PC-3 (cell line): Measurements from ENCODE around the gene SPC24. TPM values are rescaled to one million over a fixed set of nuclear protein-coding genes. Genes with fewer than 3 reads are reported as not detected.

Source experiments
- ATAC-seq: fragments of 200-7000 bp; cut with Tn5 transposase; 2 replicates; pipeline ENCODE4 v1.9.1; 2020; ENCODE audit warnings: mild to moderate bottlenecking, moderate library complexity
- BruUV-seq: library from RNA; stranded (reverse); fragments of 400-500 nt; replicated peaks from 2 replicates; lab custom pipeline; 2021; lab: Mats Ljungman, UMichigan
- CTCF ChIA-PET: fragments of 300-600 bp; sonication (Branson Sonifier 250); formaldehyde crosslinking; loops from one replicate; lab custom pipeline; 2022; ENCODE audit warnings: antibody characterized with exemption; lab: Charles Lee
- POLR2A ChIA-PET: fragments of 300-600 bp; sonication (Branson Sonifier 250); formaldehyde crosslinking; loops from one replicate; lab custom pipeline; 2022; ENCODE audit warnings: antibody characterized with exemption; ENCODE audit not compliant: unreplicated experiment; lab: Charles Lee
- DNase-seq: peaks from one replicate; pipeline ENCODE4 v3.0.0-alpha.2; 2015
- H2AFZ ChIP-seq: fragments of 300-600 bp; sonication (generic); 2 replicates; pipeline ENCODE4 v1.6.0; 2016; ENCODE audit warnings: antibody characterized with exemption, low read length
- H3F3A ChIP-seq: fragments of 300-600 bp; sonication (generic); one replicate; pipeline ENCODE4 v1.6.0; 2017; ENCODE audit warnings: antibody characterized with exemption, low read length, control low read depth, mild to moderate bottlenecking; ENCODE audit not compliant: unreplicated experiment
- H3K27ac ChIP-seq: fragments of 300-600 bp; sonication (generic); 2 replicates; pipeline ENCODE4 v1.5.1; 2016; ENCODE audit warnings: mild to moderate bottlenecking, low read length
- H3K27me3 ChIP-seq: fragments of 300-600 bp; sonication (generic); 2 replicates; pipeline ENCODE4 v1.6.1; 2016; ENCODE audit warnings: low read length, mixed read lengths
- H3K36me3 ChIP-seq: fragments of 300-600 bp; sonication (generic); 2 replicates; pipeline ENCODE4 v1.6.1; 2016; ENCODE audit warnings: low read depth, mixed run types, low read length, mixed read lengths
- H3K4me1 ChIP-seq: fragments of 300-600 bp; sonication (generic); 2 replicates; pipeline ENCODE4 v1.5.1; 2016; ENCODE audit warnings: low read length; ENCODE audit not compliant: insufficient read depth
- H3K4me2 ChIP-seq: fragments of 300-600 bp; sonication (generic); 2 replicates; pipeline ENCODE4 v1.6.0; 2016; ENCODE audit warnings: low read length
- H3K4me3 ChIP-seq: fragments of 300-600 bp; sonication (generic); 2 replicates; pipeline ENCODE4 v1.5.1; 2016; ENCODE audit warnings: mild to moderate bottlenecking, low read length, mixed read lengths
- H3K79me2 ChIP-seq: fragments of 300-600 bp; sonication (generic); 2 replicates; pipeline ENCODE4 v1.6.1; 2017; ENCODE audit warnings: low read length, mixed read lengths
- H3K9ac ChIP-seq: fragments of 300-600 bp; sonication (generic); 2 replicates; pipeline ENCODE4 v1.6.0; 2016; ENCODE audit warnings: mild to moderate bottlenecking, low read length
- H3K9me2 ChIP-seq: fragments of 300-600 bp; sonication (generic); replicated peaks from 2 replicates; pipeline ENCODE4 v1.6.1; 2016; ENCODE audit warnings: mixed run types, low read length, mixed read lengths
- H3K9me3 ChIP-seq: fragments of 300-600 bp; sonication (generic); 2 replicates; pipeline ENCODE4 v1.6.1; 2016; ENCODE audit warnings: low read length, mixed read lengths
- H4K20me1 ChIP-seq: fragments of 300-600 bp; sonication (generic); 2 replicates; pipeline ENCODE4 v1.6.1; 2016; ENCODE audit warnings: low read length, mixed read lengths
- EZH2 ChIP-seq: fragments of 300-600 bp; sonication (generic); IDR thresholded peaks from one replicate; pipeline ENCODE4 v1.6.1; 2017; ENCODE audit warnings: antibody characterized with exemption, mild to moderate bottlenecking, low read length; ENCODE audit not compliant: unreplicated experiment
- EZH2phosphoT487 ChIP-seq: fragments of 300-600 bp; sonication (generic); IDR thresholded peaks from 2 replicates; pipeline ENCODE4 v1.6.1; 2018; ENCODE audit warnings: mild to moderate bottlenecking, antibody characterized with exemption, low read length, borderline replicate concordance
- intact Hi-C: fragments of 100-400 bp; cut with micrococcal nuclease; formaldehyde crosslinking; loops from 2 replicates; pipeline ENCODE4 v1.9.0; 2023
- total RNA-seq: library from RNA; depleted of rRNA; stranded (reverse); fragments of >200 nt; gene quantifications from 2 replicates; pipeline ENCODE4 v1.2.3, GENCODE V29; 2014
- TF ChIP-seq, protein P1 (sequence below): fragments of 300-600 bp; sonication (generic); conservative IDR thresholded peaks from 2 replicates; pipeline ENCODE4 v1.5.1; 2017; ENCODE audit warnings: antibody characterized with exemption, low read depth, mild to moderate bottlenecking, low read length

The SPC24 gene
- total RNA-seq, 1 experiment from 2014 or later: 142 TPM

DNA sequence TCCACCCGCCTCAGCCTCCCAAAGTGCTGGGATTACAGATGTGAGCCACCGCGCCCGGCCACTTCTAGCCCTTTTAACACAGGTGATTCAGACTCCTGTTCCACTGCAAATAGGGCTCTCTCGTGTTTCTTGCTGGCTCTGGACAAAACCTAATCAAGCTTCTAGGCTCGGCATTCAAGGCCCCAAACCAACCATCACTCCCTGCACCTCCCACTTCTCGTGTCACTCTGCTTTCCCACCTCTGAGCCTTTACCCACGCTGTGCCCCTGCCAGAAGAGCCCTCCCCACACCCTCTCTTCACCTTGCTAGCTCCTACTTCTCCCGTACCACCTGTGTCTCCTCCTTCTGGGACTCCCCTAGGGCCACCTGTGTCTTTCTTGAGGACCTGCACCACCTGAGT is 22.0 kb upstream of the SPC24 start:
- ChIA-PET CTCF (no interaction called here), POLR2A (no interaction called here)
- Histone ChIP-seq H3K27ac (no peak overlapping the region), H3K4me3 (no peak overlapping the region), H3K9me3 (no peaks in the 10 kb centered on the region), H3K9ac (no peak overlapping the region), H3K4me2 (no peak overlapping the region), H3F3A (no peaks in the 10 kb centered on the region), H4K20me1 (no peaks in the 10 kb centered on the region), H3K36me3 (peaks cover 21% of the 10 kb centered on the region), H3K9me2 (no peaks in the 10 kb centered on the region), H3K79me2 (no peaks in the 10 kb centered on the region), H3K27me3 (no peaks in the 10 kb centered on the region), H2AFZ (no peak overlapping the region), H3K4me1 (peaks cover 7% of the 10 kb centered on the region)
- intact Hi-C loops: no loop called here
- BruUV-seq: no TSS peak
- TF ChIP-seq EZH2 (no peak), EZH2phosphoT487 (no peak)
- TF ChIP-seq, protein P1, sequence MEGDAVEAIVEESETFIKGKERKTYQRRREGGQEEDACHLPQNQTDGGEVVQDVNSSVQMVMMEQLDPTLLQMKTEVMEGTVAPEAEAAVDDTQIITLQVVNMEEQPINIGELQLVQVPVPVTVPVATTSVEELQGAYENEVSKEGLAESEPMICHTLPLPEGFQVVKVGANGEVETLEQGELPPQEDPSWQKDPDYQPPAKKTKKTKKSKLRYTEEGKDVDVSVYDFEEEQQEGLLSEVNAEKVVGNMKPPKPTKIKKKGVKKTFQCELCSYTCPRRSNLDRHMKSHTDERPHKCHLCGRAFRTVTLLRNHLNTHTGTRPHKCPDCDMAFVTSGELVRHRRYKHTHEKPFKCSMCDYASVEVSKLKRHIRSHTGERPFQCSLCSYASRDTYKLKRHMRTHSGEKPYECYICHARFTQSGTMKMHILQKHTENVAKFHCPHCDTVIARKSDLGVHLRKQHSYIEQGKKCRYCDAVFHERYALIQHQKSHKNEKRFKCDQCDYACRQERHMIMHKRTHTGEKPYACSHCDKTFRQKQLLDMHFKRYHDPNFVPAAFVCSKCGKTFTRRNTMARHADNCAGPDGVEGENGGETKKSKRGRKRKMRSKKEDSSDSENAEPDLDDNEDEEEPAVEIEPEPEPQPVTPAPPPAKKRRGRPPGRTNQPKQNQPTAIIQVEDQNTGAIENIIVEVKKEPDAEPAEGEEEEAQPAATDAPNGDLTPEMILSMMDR: no peak
- ATAC-seq (no peak), DNase-seq (no peak)

DNA sequence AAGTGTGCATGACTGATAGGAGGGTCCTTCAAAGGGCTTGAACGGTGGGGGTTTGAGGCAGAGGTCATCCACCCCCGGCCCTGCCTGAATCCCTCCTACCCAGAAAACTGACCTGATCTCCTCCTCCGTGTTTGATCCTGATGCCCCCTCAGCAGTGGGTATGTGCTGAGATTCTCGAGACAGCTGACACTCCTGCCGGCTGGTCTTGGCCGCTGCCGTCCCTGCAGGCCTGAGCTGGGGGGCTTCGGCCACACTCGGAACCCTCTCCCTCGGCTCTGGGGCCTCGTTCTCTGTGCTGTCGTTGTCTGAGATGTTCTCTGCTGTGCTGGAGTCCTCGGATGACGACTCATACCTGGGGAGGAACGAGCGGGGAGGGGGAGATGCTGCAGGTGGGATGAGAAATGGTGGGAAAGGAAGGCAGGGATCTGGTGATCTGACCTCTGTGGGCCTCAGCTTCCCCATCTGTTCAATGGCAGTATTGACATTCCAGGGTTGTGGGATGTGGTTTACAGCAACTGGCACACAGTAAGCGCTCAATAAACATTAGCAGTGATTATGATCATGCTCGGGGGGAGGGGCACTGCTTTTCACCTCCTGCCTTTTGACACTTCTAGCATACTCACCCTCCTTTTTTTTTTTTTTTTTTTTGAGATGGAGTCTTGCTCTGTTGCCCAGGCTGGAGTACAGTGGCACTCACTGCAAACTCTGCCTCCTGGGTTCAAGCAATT is 21.0 kb upstream of the SPC24 start:
- POLR2A ChIA-PET: no interaction called here
- no peaks in the 10 kb centered on the region for H3K27me3 ChIP-seq
- intact Hi-C loops: no loop called here

DNA sequence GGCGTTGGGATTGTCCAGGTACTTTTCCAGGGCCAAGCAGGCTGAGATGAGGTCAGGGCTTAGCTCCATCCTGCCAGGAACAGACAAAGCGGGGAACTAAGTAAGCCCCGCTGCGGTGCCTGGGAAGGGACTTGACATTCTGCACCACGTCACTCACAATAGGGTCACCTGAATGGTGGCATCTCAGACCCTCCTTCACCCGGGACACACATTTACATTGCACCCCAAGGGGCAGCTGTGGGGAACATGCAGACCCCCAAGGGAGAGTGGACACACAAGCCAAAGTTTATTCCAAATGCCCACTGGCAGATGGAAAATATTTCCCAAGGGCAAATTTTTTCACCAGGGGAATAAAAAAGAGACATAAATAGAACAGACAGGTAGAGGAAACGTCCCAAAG is 20.3 kb upstream of the SPC24 start:
- no peaks in the 10 kb centered on the region for H3K9me2 ChIP-seq
- ATAC-seq (no peak), DNase-seq (no peak)
- H3K4me1 ChIP-seq: peaks cover 7% of the 10 kb centered on the region
- no peaks in the 10 kb centered on the region for H4K20me1 ChIP-seq
- no peaks in the 10 kb centered on the region for H3K9me3 ChIP-seq
- peaks cover 24% of the 10 kb centered on the region for H3K36me3 ChIP-seq
- H3K79me2 ChIP-seq: no peaks in the 10 kb centered on the region
- H3K4me3 ChIP-seq: no peak overlapping the region
- ChIA-PET CTCF (no interaction called here), POLR2A (no interaction called here)
- intact Hi-C loops: no loop called here
- no peaks in the 10 kb centered on the region for H3K27me3 ChIP-seq
- no peaks in the 10 kb centered on the region for H3F3A ChIP-seq
- H3K27ac ChIP-seq: no peak overlapping the region
- H3K9ac ChIP-seq: no peak overlapping the region
- no peak overlapping the region for H3K4me2 ChIP-seq
- no peak overlapping the region for H2AFZ ChIP-seq
- TF ChIP-seq, protein P1: no peak
- no peak for TF ChIP-seq EZH2phosphoT487
- no peak for TF ChIP-seq EZH2
- BruUV-seq: no TSS peak

More for the DNA sequence above, 21.0 kb upstream of the SPC24 start:
- no peak overlapping the region for H3K27ac ChIP-seq
- no peak overlapping the region for H2AFZ ChIP-seq
- H4K20me1 ChIP-seq: no peaks in the 10 kb centered on the region
- no peak for DNase-seq
- TF ChIP-seq, protein P1: no peak
- TF ChIP-seq EZH2: no peak
- peaks cover 24% of the 10 kb centered on the region for H3K36me3 ChIP-seq
- H3K79me2 ChIP-seq: no peaks in the 10 kb centered on the region
- no peak overlapping the region for H3K9ac ChIP-seq
- no peak overlapping the region for H3K4me2 ChIP-seq
- H3K9me2 ChIP-seq: no peaks in the 10 kb centered on the region
- no peaks in the 10 kb centered on the region for H3K9me3 ChIP-seq
- H3F3A ChIP-seq: no peaks in the 10 kb centered on the region
- no peak overlapping the region for H3K4me3 ChIP-seq
- no peak for ATAC-seq
- no TSS peak for BruUV-seq
- H3K4me1 ChIP-seq: peaks cover 7% of the 10 kb centered on the region
- CTCF ChIA-PET: no interaction called here
